IPS-18c (cell line): ENCODE data around the gene FOSB.
"Not testable (repeated sequence)": the region's sequence is repeated elsewhere in the genome, so short reads cannot be mapped to it uniquely, and the experiment has no call there.

ENCODE experiments used
- H3K4me3 ChIP-seq: 2 replicates; pipeline ENCODE4 v1.7.0; 2013; ENCODE audit warnings: low read depth, mild to moderate bottlenecking, low read length, moderate library complexity; ENCODE audit not compliant: insufficient read depth
- H3K9me3 ChIP-seq: one replicate; pipeline ENCODE4 v1.6.1; 2013; ENCODE audit warnings: mild to moderate bottlenecking, low read length, moderate library complexity; ENCODE audit not compliant: control insufficient read depth, insufficient read depth

The FOSB gene

DNA sequence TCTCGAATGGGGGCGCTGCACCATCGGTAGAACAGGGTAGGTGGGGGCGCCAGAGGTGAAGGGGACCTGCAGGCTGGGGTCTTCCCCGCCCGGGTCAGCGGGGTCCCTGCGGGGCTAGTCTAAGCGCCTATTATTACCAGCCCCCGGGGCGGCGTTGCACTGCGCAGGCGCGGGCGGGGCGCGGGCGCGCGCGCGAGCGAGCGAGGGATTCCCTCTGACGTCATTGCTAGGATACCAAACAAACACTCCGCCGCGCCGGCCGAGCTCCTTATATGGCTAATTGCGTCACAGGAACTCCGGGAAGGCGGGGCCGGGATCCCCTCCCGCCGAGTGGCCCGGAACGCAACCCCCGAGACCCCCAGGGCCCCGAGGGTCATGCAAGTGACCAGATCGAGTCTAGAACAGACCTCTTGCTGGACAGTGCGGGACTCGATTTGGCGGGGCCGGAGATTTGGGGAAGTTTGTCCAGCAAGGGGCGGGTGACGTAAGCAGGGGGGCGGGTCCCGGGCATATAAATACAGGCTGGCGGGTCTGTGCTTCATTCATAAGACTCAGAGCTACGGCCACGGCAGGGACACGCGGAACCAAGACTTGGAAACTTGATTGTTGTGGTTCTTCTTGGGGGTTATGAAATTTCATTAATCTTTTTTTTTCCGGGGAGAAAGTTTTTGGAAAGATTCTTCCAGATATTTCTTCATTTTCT is at the start of gene FOSB:
Gene FOSB (plus strand): TSS at position 541 of the 703 bp plus-strand sequence. CDS start 591 bp downstream, outside the sequence.
- Histone ChIP-seq H3K4me3 (peak within 1 kb of the TSS; percentile 82), H3K9me3 (no peaks in the 10 kb centered on the region)

DNA sequence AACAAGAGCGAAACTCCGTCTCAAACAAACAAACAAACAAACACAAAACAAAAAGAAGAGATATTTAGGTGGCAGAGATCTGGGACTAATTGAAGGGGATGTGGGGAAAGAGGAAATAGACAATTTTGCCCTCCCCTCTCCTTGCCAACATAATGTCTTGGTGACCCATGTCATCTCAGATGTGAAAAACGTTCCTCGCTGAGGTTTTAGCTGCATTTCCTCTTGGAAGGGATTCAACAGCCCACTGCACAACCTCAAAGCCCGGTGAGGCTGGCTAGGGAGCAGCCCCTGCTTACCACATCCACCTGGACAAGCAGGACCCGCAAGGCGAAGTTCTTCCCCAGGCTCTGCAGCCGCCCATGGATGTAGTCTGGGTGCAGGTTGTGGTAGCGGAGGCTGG is 49.0 kb upstream of the FOSB start:
- H3K4me3 ChIP-seq, result no peak overlapping the region
- no peaks in the 10 kb centered on the region for H3K9me3 ChIP-seq

DNA sequence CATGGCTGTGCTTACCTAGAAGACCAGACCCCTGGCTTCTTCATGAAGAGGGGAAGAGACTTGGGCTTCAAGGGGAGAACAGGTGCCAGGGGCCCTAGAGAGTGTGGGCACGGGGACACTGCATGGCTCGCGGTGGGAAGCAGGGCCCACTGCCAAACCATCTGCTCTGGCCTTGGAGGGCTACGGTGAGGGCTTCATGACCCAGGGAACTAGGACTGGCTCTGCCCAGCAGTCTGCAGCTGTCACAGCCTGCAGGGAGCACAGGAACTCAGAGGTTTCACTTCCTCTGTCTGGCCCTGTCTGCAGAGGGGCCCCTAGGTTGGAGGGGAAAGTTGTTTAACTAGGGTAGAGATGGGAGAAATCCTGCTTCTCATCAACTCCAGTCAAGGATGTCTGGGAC is 48.4 kb upstream of the FOSB start:
- Histone ChIP-seq H3K4me3 (no peak overlapping the region), H3K9me3 (no peaks in the 10 kb centered on the region)

DNA sequence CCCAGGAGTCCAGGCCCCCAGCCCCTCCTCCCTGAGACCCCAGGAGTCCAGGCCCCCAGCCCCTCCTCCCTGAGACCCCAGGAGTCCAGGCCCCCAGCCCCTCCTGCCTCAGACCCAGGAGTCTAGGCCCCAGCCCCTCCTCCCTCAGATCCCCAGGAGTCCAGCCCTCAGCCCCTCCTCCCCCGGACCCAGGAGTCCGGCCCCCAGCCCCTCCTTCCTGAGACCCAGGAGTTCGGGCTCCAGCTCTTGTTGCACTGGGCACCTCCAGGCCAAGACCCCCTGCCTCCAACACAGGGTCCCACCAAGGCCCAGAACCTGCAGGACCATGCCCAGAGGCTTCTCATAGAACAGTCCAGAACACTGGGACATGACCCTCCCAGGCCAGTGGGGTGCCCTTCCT is 47.9 kb upstream of the FOSB start:
- no peak overlapping the region for H3K4me3 ChIP-seq
- H3K9me3 ChIP-seq, result no peaks in the 10 kb centered on the region

DNA sequence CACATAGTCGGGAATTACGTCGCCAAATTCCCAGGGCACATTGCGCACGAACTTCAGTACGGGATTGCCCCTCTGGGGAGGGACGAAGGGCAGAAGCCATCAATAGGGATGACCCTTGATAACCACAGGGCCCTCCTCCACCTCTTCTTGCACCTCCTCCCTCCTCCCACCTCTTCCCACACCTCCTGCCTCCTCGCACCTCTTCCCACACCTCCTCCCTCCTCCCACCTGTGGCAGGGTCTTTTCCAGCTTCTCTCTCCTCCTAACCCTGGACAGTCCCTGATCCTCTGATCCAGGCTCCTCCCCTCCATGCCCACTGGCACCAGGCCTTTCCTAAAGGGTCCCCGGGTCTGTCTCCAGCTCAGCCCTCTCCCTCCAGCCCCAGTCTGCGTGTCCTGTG is 47.4 kb upstream of the FOSB start:
- Histone ChIP-seq H3K9me3 (no peaks in the 10 kb centered on the region), H3K4me3 (no peak overlapping the region)

DNA sequence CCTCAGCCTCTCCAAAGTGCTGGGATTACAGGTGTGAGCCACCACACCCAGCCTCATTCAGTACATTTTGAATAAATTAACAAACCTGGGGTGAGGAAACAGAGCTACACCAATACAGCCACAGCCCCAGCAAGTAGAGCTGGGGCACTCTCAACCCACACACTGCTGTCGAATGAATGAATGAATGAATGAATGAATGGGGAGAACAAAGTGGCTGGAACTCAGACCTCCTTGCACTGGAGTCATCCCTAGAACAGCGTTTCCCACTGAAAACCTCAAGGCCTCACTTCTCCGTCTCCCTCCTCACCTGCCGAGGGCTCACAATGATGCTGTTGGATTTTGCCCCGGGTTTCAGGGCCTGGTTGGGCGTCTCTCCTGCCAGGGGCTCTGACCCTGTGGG is 46.9 kb upstream of the FOSB start:
- Histone ChIP-seq H3K4me3 (no peak overlapping the region), H3K9me3 (no peaks in the 10 kb centered on the region)

DNA sequence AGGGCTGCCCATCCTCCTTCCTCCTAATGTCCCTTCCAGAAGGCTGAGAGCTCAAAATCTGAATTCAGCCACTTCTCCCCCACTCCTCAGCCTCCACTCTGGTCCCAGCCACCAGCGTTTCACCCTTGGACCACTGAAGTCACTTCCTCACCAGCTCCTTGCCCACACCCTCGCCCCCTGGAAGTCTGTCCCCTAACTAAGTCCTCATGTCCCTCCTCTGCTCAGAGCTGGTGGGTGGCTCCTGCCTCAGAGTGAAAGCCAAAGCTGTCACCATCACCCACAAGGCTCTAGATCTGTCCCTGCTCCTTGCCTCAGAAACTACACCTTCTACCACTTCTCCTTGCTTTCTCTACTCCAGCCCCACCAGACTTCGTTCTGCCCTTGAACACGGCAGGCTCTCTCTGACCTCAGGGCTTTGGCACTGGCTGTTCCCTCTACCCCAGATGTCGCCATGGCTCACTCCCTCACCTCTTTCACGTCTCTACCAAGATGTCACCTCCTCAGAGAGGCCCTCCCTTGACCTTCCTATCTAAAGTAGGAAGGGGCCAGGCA is 45.8 kb upstream of the FOSB start:
- Histone ChIP-seq H3K4me3 (no peak overlapping the region), H3K9me3 (no peaks in the 10 kb centered on the region)

DNA sequence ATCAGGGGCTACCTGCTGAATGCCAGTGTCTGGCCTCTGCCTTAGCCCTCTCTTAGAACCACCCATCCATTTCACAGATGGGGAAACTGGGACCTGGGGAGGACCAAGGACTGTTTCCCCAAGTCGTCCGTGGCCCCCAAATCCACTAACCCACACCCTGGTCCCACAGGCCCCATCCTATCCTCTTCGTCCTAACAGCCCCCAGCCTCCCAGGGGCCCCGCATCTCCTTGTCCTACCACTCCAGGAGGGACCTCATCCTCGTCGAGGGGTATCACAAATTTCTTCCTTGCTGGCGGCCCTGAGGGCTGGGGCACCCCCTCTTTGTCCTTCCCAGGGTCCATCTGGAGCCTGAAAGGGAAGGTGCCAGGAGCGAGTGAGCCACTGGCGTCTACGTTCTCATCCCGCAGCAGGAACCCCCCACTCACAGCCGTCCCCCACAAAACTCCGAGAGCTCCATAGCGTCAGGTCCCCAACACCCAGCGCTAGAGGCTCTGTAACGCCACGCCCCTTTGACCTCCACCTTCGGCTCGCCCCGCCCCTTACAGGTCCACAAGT is 44.7 kb upstream of the FOSB start:
- Histone ChIP-seq H3K4me3 (peak overlapping the region; percentile 84), H3K9me3 (no peaks in the 10 kb centered on the region)

DNA sequence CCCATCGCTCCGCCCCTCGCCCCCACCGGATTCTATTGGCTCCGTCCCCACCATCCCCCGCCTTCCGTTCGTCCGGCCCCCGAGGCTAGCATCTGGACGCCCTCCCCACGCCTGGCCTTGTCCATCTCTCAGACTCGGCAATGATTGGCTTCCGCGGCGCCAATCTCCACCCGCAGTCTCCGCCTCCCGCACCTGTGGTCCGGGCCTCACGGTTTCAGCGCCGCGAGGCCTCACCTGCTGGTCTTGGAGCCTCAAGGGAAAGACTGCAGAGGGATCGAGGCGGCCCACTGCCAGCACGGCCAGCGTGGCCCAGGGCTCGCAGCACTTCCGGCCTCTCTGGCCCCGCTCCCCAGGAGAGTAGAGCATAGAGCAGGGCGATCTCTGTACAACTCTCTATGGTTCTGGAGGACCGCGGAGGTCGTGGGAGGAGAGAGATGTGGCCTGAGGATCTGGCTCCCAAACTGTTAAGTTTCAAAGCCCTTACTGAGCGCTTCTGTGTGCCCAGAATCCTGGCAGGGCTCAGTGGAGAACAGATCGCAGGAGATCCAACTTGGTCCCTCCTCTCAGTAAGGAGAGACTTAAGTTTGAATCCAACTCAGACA is 44.1 kb upstream of the FOSB start, which contains the start of gene ERCC1:
Gene ERCC1 (minus strand): TSS at position 329 of the 602 bp plus-strand sequence. CDS start 543 bp downstream, outside the sequence.
- Histone ChIP-seq H3K4me3 (peak within 1 kb of the TSS; percentile 84), H3K9me3 (no peaks in the 10 kb centered on the region)

DNA sequence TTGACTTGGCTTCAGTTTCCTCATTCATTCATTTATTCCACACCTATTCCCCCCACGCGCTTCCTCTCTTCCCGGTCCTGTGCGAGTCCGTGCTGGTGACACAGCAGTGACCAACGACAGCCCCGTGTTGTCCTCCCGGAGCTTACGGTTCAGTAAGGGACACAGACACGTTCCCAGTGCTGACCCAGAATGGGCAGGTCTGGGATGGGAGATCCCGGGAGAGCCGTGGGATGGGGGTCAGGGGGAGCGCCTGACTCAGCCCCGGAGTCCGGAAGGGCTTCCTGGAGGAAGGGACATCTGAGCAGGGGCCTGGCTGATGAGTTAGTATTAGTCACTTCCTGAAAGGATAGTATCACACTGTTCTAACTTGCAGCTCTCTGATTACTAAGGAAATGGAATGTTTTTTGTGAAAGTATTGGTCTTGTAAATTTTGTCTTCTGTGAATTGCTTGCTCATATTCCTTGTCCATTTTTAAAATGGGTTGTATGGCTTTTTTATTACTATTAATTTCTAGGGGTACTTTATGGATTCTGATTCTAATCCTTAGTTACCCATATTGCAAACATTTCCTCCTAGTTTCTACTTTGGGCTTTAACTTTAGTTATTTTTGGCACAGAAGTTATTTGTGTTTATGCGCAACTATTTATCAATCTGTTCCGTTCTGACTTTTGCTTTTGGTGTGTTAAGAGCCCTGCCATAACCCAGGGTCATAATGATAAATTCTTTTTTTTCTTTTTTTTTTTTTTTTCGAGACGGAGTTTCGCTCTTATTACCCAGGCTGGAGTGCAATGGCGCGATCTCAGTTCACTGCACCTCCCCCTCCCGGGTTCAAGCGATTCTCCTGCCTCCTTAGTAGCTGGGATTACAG is 43.4 kb upstream of the FOSB start:
- peak overlapping the region; percentile 84 for H3K4me3 ChIP-seq
- no peaks in the 10 kb centered on the region for H3K9me3 ChIP-seq

DNA sequence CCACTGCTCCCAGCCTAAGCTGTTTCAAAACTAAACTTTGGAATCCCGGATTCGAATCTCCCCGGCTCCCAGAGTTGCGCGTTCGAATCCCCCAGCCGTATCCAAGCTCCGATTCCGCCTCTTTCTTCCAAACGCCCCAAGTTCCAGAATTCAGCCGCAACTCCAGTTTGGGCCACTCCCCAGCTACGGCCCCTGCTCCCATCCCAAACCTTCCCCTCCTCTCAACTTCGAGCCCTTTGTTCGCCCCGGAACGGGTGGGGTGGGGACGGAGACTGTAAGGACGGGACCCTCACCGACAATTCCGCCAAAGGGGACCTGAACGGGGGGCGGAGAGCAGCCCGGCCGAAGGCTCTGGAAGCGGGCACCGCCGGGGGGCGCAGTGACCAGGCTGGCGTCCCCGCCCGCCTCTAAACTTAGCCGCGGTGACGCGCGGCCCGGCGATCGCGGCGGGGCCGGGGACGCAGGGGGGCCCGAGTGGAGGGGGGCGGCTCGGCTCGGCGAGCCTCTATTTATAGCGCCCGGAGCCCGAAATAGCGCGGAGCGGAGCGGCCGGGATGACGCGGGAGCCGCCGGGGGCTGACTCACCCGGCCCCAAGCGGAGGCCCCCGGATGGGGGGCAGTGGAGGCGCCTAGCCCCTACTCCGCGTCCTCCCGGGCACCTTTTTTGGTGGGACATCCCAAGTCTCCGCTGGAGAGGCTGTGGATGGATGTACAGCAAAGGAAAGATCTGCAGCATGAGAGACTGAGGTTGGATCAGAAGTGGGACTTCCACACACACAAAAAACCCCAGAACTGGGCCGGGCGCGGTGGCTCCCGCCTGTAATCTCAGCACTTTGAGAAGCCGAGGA is 39.2 kb upstream of the FOSB start:
- Histone ChIP-seq H3K4me3 (peak overlapping the region; percentile 57), H3K9me3 (no peaks in the 10 kb centered on the region)

DNA sequence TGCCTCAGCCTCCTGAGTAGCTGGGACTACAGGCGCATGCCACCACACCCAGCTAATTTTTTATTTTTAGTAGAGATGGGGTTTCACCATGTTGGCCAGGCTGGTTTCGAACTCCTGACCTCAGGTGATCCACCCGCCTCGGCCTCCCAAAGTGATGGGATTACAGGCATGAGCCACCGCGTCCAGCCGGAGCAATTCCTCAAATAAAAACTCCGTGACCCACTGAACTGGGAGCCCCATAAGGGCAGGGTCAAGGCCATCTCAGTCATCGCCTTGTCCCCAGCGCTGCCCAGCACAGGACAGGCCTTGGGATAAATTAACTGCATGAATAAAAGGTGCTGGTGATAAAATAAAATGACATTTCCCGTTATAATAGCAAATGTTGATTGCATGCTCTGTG is 37.9 kb upstream of the FOSB start:
- not testable (repeated sequence) for H3K4me3 ChIP-seq, H3K9me3 ChIP-seq

DNA sequence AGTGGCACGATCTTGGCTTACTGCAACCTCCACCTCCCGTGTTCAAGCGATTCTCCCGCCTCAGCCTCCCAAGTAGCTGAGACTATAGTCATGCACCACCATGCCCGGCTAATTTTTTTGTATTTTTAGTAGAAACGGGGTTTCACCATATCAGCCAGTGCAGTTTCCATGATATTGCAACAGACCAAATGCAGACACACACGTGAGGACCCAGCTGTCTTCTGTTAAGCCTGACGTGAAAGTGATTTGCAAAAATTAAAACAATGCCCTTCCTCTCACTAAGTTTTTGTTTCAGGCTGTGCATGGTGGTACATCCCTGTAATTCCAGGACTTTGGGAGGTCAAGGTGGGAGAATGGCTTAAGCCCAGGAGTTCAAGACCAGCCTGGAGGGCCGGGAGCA is 36.8 kb upstream of the FOSB start:
- not testable (repeated sequence) for H3K9me3 ChIP-seq, H3K4me3 ChIP-seq

DNA sequence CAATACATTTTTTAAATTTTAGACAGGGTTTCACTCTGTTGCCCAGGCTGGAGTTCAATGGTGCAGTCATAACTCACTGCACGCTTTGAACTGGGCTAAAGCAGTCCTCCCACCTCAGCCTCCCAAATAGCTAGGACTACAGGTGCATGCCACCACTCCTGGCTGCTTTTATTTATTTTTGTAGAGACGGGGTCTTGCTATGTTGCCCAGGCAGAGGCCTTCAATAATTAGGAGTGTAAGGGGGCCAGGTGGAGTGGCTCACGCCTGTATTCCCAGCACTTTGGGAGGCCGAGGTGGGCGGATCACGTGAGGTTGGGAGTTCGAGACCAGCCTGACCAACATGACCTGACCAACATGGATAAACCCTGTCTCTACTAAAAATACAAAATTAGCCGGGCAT is 35.3 kb upstream of the FOSB start:
- not testable (repeated sequence) for H3K9me3 ChIP-seq, H3K4me3 ChIP-seq

DNA sequence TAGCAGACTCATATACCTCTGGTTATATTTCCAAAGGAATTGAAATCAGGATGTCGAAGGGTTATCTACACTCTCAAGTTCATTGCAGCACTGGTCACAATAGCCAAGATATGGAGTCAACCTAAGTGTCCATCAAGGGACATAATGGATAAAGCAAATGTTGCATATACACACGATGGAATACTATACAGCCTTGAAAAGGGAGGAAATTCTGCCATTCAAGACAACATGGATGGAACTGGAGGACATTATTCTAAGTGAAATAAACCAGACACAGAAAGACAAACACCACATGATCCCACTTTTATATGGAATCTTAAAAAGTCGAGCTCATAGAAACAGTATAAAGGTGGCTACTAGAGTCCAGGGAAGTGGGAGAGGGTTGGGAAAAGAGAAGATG is 30.5 kb upstream of the FOSB start:
- Histone ChIP-seq H3K4me3 (no peak overlapping the region), H3K9me3 (peaks cover 5% of the 10 kb centered on the region)

DNA sequence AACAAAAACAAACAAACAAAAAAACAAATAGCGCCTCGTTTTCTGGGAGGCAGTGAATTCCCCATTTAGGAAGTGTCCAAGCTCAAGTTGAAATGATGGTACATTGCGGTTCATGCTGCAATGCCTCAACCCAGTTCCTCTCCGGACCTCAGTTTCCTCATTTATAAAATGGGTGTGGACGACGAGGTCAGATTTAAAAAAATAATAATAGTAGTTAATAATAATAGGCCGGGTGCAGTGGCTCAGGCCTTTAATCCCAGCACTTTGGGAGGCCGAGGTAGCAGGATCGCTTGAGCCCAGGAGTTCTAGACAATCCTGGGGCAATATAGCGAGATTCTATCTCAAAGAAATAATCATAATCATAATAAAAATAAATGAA is 28.6 kb upstream of the FOSB start:
- Histone ChIP-seq H3K9me3 (peaks cover 5% of the 10 kb centered on the region), H3K4me3 (no peak overlapping the region; the same call in 1 of the 2 replicates)
